BJ (cell line): Measurements from ENCODE around the gene BAHD1. TPM values are rescaled to one million over a fixed set of nuclear protein-coding genes. Genes with fewer than 3 reads are reported as not detected.

Experiments
- CTCF ChIA-PET: fragments of 350-600 bp; formaldehyde crosslinking; extraction: SDS; loops from one replicate; lab custom pipeline; 2021; ENCODE audit warnings: antibody characterized with exemption, inconsistent platforms; lab: Yijun Ruan, JAX
- POLR2A ChIA-PET: fragments of 300-600 bp; sonication (Branson Sonifier 250); formaldehyde crosslinking; extraction: SDS; loops from one replicate; lab custom pipeline; 2021; ENCODE audit warnings: antibody characterized with exemption; lab: Charles Lee
- DNase-seq: peaks from one replicate; pipeline ENCODE4 v3.0.0-alpha.2; 2011; ENCODE audit warnings: low read depth
- H3K27me3 ChIP-seq: 2 replicates; pipeline ENCODE4 v1.6.0; 2011; ENCODE audit warnings: low read length; ENCODE audit not compliant: control insufficient read depth, insufficient read depth
- H3K36me3 ChIP-seq: 2 replicates; pipeline ENCODE4 v1.5.1; 2011; ENCODE audit warnings: low read length; ENCODE audit not compliant: control insufficient read depth, insufficient read depth
- H3K4me3 ChIP-seq: 2 replicates; pipeline ENCODE4 v1.5.1; 2011; ENCODE audit warnings: low read depth, mild to moderate bottlenecking, control low read depth, low read length
- polyA plus RNA-seq: library from polyadenylated mRNA; depleted of rRNA; stranded (reverse); fragments of >200 nt; gene quantifications from 2 replicates; pipeline ENCODE4 v1.2.3, GENCODE V29; 2011
- TF ChIP-seq, protein P1 (sequence below): IDR thresholded peaks from 2 replicates; pipeline ENCODE4 v1.5.1; 2011; ENCODE audit warnings: low read depth, mild to moderate bottlenecking, control low read depth, inconsistent platforms, low read length, moderate library complexity; ENCODE audit not compliant: insufficient read depth

Gene BAHD1
- polyA plus RNA-seq, 1 experiment: 3.3 TPM

DNA sequence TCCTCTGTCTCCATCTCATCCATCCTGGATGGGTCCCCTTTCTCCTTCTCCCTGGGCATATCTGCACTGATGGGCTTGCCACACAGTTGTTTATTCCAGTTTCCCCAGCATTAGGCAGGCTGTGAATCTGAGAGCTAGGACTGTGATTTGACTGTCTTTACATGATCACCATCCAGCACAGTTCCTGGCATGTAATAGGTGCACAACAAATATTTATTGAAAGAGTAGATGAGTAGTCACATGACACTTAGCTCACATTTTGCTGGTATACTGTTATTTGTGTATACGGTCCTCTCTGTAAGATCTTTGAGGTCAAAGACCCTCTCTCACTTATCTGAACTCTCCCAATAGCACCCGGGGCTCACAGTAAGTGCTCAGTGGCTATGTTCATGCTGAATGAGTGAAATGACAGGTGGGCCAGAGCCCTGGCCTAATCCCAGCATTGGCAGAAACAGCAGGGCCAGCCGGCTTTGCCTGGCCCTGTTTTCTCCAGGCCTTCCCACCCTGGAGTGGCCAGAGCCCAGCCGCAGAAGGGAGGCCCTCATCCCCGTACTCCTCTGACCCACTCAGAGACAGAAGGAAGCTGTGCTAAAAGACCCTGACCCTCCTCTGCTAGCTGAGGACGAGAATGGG lies 16.2 kb upstream of the BAHD1 start:
- CTCF ChIA-PET: interaction anchor here (0.6 to 7.8 kb wide), 4 partner anchors 11 to 146 kb away, joined by 3 to 64 read pairs (median 22); no protein-coding TSS in a partner anchor
- Histone ChIP-seq H3K4me3 (no peak overlapping the region), H3K27me3 (peaks cover 3% of the 10 kb centered on the region; the same call in 1 of the 2 replicates), H3K36me3 (no peaks in the 10 kb centered on the region)
- POLR2A ChIA-PET: no interaction called here
- TF ChIP-seq, protein P1, sequence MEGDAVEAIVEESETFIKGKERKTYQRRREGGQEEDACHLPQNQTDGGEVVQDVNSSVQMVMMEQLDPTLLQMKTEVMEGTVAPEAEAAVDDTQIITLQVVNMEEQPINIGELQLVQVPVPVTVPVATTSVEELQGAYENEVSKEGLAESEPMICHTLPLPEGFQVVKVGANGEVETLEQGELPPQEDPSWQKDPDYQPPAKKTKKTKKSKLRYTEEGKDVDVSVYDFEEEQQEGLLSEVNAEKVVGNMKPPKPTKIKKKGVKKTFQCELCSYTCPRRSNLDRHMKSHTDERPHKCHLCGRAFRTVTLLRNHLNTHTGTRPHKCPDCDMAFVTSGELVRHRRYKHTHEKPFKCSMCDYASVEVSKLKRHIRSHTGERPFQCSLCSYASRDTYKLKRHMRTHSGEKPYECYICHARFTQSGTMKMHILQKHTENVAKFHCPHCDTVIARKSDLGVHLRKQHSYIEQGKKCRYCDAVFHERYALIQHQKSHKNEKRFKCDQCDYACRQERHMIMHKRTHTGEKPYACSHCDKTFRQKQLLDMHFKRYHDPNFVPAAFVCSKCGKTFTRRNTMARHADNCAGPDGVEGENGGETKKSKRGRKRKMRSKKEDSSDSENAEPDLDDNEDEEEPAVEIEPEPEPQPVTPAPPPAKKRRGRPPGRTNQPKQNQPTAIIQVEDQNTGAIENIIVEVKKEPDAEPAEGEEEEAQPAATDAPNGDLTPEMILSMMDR: no peak
- no peak for DNase-seq

DNA sequence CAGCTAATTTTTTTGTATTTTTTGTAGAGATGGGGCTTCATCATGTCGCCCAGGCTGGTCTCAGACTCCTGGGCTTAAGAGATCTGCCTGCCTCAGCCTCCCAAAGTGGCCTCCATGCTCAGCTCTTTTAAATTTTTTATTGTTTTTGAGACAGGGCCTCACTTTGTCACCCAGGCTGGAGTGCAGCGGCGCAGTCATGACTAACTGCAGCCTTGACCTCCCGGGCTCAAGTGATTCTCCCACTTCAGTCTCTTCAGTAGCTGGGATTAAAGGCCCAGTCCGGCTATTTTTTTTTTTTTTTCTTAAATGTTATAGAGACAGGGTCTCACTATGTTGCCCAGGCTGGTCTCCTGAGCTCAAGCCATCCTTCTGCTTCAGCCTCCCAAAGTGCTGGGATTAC lies 15.1 kb upstream of the BAHD1 start:
- no peak for DNase-seq
- TF ChIP-seq, protein P1: no peak
- no peaks in the 10 kb centered on the region for H3K36me3 ChIP-seq
- peaks cover 5% of the 10 kb centered on the region for H3K27me3 ChIP-seq
- ChIA-PET POLR2A (no interaction called here), CTCF (interaction anchor here (0.8 to 7.8 kb wide), 5 partner anchors 57 to 151 kb away, joined by 3 to 64 read pairs (median 5); no protein-coding TSS in a partner anchor)
- no peak overlapping the region for H3K4me3 ChIP-seq

DNA sequence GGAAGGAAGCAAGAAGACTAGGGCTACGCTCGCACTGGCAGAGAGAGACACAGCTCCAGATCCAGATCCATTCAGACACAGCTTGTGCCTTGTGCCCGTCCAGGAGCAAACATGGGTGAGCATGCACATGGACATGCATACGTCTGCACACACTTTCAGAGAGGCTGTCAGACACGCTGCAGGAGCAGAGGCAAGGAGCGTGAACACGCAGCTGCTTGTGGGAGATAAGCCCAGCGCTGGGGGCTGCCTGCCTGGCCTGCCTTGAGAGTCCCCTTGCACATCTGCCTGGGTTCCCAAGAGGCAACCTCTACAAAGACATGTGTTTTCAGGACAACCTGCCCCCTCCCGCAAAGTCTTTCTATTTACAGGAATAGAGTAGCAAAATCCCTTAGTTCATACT lies 13.6 kb upstream of the BAHD1 start:
- DNase-seq: no peak
- no peak overlapping the region for H3K4me3 ChIP-seq
- CTCF ChIA-PET: interaction anchor here (0.6 to 7.8 kb wide), 3 partner anchors 37 to 148 kb away, joined by 3 to 64 read pairs (median 3); no protein-coding TSS in a partner anchor
- TF ChIP-seq, protein P1: no peak
- no peaks in the 10 kb centered on the region for H3K36me3 ChIP-seq
- POLR2A ChIA-PET: no interaction called here
- H3K27me3 ChIP-seq: peaks cover 5% of the 10 kb centered on the region

DNA sequence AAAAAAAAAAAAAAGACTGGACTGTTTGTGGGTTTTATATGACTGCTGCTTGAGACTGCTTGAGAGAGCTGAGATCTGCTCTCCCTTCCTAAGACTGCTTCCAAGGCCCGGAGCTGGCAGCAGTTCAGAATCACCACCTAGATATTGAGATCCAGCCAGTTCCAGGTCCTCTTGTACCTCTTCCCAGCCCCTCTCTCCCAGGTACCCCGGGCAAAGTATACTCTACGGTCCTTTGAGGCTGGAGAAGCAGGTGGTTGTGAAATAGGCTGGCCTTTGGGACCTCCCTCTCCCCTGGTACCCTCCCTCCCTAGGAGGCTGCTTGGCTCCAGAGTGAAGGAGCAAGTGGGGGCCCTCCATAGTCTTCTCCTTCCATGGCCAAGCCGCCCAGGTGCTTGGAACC lies 12.6 kb upstream of the BAHD1 start:
- no peaks in the 10 kb centered on the region for H3K36me3 ChIP-seq
- H3K4me3 ChIP-seq: no peak overlapping the region
- H3K27me3 ChIP-seq: peaks cover 5% of the 10 kb centered on the region
- TF ChIP-seq, protein P1: no peak
- ChIA-PET POLR2A (no interaction called here), CTCF (interaction anchor here (1.2 kb wide), 1 partner anchor 8 kb away, joined by 3 read pairs; no protein-coding TSS in a partner anchor)
- DNase-seq: no peak

DNA sequence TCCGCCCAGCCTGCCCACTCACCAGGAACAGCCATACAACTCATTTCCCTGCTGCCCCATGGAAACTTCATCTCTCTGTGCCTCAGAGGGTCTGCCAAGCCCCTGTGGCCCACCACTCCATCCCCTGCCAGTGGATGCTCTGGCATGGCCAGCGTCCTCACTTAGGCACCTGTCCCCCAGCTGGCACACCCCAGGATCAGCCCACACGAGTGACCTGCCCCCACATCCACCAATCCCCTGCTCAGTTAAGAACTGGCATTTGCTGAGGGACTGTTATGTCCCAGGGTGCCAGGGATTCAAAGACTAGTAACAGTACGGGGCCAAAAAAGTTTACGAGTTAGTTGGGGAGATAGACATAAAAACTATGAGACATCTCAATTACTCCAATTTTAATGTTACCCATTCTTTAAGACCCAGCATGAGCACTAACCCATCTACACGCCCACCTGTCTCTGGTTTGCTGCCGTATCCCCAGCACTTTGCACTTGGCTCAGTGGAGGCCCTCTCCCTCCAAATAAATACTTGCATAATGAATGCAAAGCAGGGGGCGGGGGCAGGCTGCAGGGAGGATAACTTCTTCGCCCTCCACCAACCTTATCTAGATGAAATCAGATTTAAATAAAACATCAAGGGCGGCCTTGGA lies 11.6 kb upstream of the BAHD1 start:
- ChIA-PET CTCF (interaction anchor here (1.2 kb wide), 1 partner anchor 9 kb away, joined by 3 read pairs; no protein-coding TSS in a partner anchor), POLR2A (no interaction called here)
- DNase-seq: no peak
- peaks cover 10% of the 10 kb centered on the region for H3K27me3 ChIP-seq
- TF ChIP-seq, protein P1: no peak
- no peaks in the 10 kb centered on the region for H3K36me3 ChIP-seq
- no peak overlapping the region for H3K4me3 ChIP-seq
